Loucy (cell line): Measurements from ENCODE around the gene DMRT1.
A peak's percentile ranks its signal among the peaks of the same experiment; 100 is the strongest.

Experiments used
- H2AFZ ChIP-seq: fragments of 200-600 bp; sonication (generic); 2 replicates; pipeline ENCODE4 v1.6.0; 2016; ENCODE audit warnings: antibody characterized with exemption, mild to moderate bottlenecking, low read length, moderate library complexity
- H3F3A ChIP-seq: fragments of 200-600 bp; 2 replicates; pipeline ENCODE4 v1.6.0; 2016; ENCODE audit warnings: antibody characterized with exemption, low read depth, mild to moderate bottlenecking
- H3K27me3 ChIP-seq: fragments of 200-600 bp; sonication (generic); 2 replicates; pipeline ENCODE4 v1.6.1; 2014; ENCODE audit warnings: low read length, mild to moderate bottlenecking; ENCODE audit not compliant: insufficient read depth, poor library complexity, severe bottlenecking
- H3K36me3 ChIP-seq: fragments of 200-600 bp; sonication (generic); 2 replicates; pipeline ENCODE4 v1.6.1; 2016; ENCODE audit warnings: low read length; ENCODE audit not compliant: insufficient read depth
- H3K4me1 ChIP-seq: fragments of 200-600 bp; sonication (generic); 2 replicates; pipeline ENCODE4 v1.5.1; 2014; ENCODE audit warnings: low read length, mild to moderate bottlenecking; ENCODE audit not compliant: insufficient read depth, poor library complexity, severe bottlenecking
- H3K4me2 ChIP-seq: fragments of 200-600 bp; sonication (generic); 2 replicates; pipeline ENCODE4 v1.6.0; 2014; ENCODE audit warnings: antibody characterized with exemption, low read length, low read depth, mild to moderate bottlenecking; ENCODE audit not compliant: poor library complexity, severe bottlenecking
- H3K4me3 ChIP-seq: fragments of 200-600 bp; sonication (generic); 2 replicates; pipeline ENCODE4 v1.5.1; 2014; ENCODE audit warnings: low read length, mild to moderate bottlenecking, mixed read lengths; ENCODE audit not compliant: poor library complexity, severe bottlenecking
- H3K79me2 ChIP-seq: fragments of 200-600 bp; sonication (generic); 2 replicates; pipeline ENCODE4 v1.6.1; 2014; ENCODE audit warnings: low read length; ENCODE audit not compliant: insufficient read depth
- H3K9ac ChIP-seq: fragments of 200-600 bp; sonication (generic); 2 replicates; pipeline ENCODE4 v1.6.0; 2014; ENCODE audit warnings: mild to moderate bottlenecking, low read depth, low read length, moderate library complexity; ENCODE audit not compliant: poor library complexity, severe bottlenecking
- H3K9me2 ChIP-seq: fragments of 200-600 bp; sonication (generic); replicated peaks from 2 replicates; pipeline ENCODE4 v1.6.1; 2016; ENCODE audit warnings: low read depth, low read length, mixed read lengths
- H3K9me3 ChIP-seq: fragments of 200-600 bp; sonication (generic); 2 replicates; pipeline ENCODE4 v1.6.1; 2014; ENCODE audit warnings: mild to moderate bottlenecking, antibody characterized with exemption, low read length, low read depth; ENCODE audit not compliant: insufficient read depth
- H4K20me1 ChIP-seq: fragments of 200-600 bp; sonication (generic); 2 replicates; pipeline ENCODE4 v1.6.0; 2014; ENCODE audit warnings: antibody characterized with exemption, low read length, mild to moderate bottlenecking; ENCODE audit not compliant: insufficient read depth, poor library complexity, severe bottlenecking
- CTCF ChIP-seq: fragments of 200-600 bp; sonication (generic); conservative IDR thresholded peaks from 2 replicates; pipeline ENCODE4 v1.5.1; 2014; ENCODE audit warnings: mild to moderate bottlenecking, antibody characterized with exemption, low read length
- EZH2phosphoT487 ChIP-seq: fragments of 200-600 bp; IDR thresholded peaks from 2 replicates; pipeline ENCODE4 v1.6.1; 2018; ENCODE audit warnings: antibody characterized with exemption, mild to moderate bottlenecking, moderate library complexity, borderline replicate concordance

DMRT1 gene

GRCh38 chr9:880725-881124, 39.2 kb downstream of the DMRT1 start:
- no peaks in the 10 kb centered on the region for H3K9me3 ChIP-seq
- TF ChIP-seq EZH2phosphoT487 (no peak), CTCF (no peak)

GRCh38 chr9:882416-882924, 41.0 kb downstream of the DMRT1 start:
- Histone ChIP-seq H3K9ac (no peak overlapping the region), H3K9me3 (no peaks in the 10 kb centered on the region), H3F3A (no peaks in the 10 kb centered on the region), H4K20me1 (no peaks in the 10 kb centered on the region), H2AFZ (peak overlapping the region; percentile 63; the same call in 1 of the 2 replicates), H3K9me2 (no peaks in the 10 kb centered on the region), H3K27me3 (peaks cover 28% of the 10 kb centered on the region), H3K4me3 (no peak overlapping the region), H3K4me1 (peaks cover 4% of the 10 kb centered on the region), H3K4me2 (no peak overlapping the region), H3K79me2 (no peaks in the 10 kb centered on the region), H3K36me3 (no peaks in the 10 kb centered on the region)
- TF ChIP-seq EZH2phosphoT487 (no peak), CTCF (peak; percentile 59)

More at GRCh38 chr9:880725-881124, 39.2 kb downstream of the DMRT1 start:
- H3K4me1 ChIP-seq: peaks cover 4% of the 10 kb centered on the region
- H3K79me2 ChIP-seq: no peaks in the 10 kb centered on the region
- no peak overlapping the region for H3K4me2 ChIP-seq
- no peaks in the 10 kb centered on the region for H4K20me1 ChIP-seq
- H3K27me3 ChIP-seq: peaks cover 33% of the 10 kb centered on the region
- no peaks in the 10 kb centered on the region for H3K36me3 ChIP-seq
- no peaks in the 10 kb centered on the region for H3F3A ChIP-seq
- H3K4me3 ChIP-seq: no peak overlapping the region
- H3K9ac ChIP-seq: no peak overlapping the region
- no peak overlapping the region for H2AFZ ChIP-seq
- no peaks in the 10 kb centered on the region for H3K9me2 ChIP-seq

GRCh38 chr9:883011-883410, 41.5 kb downstream of the DMRT1 start:
- H3K4me1 ChIP-seq: peaks cover 4% of the 10 kb centered on the region
- H3K79me2 ChIP-seq: no peaks in the 10 kb centered on the region
- H3K9ac ChIP-seq: no peak overlapping the region
- TF ChIP-seq EZH2phosphoT487 (no peak), CTCF (no peak)
- no peak overlapping the region for H3K4me3 ChIP-seq
- no peak overlapping the region for H2AFZ ChIP-seq
- no peaks in the 10 kb centered on the region for H3K36me3 ChIP-seq
- no peaks in the 10 kb centered on the region for H3K9me2 ChIP-seq
- H3K9me3 ChIP-seq: no peaks in the 10 kb centered on the region
- H3F3A ChIP-seq: no peaks in the 10 kb centered on the region
- H4K20me1 ChIP-seq: no peaks in the 10 kb centered on the region
- no peak overlapping the region for H3K4me2 ChIP-seq
- peaks cover 24% of the 10 kb centered on the region for H3K27me3 ChIP-seq
